ENCODE results near the gene BTBD1.

BTBD1 gene

DNA sequence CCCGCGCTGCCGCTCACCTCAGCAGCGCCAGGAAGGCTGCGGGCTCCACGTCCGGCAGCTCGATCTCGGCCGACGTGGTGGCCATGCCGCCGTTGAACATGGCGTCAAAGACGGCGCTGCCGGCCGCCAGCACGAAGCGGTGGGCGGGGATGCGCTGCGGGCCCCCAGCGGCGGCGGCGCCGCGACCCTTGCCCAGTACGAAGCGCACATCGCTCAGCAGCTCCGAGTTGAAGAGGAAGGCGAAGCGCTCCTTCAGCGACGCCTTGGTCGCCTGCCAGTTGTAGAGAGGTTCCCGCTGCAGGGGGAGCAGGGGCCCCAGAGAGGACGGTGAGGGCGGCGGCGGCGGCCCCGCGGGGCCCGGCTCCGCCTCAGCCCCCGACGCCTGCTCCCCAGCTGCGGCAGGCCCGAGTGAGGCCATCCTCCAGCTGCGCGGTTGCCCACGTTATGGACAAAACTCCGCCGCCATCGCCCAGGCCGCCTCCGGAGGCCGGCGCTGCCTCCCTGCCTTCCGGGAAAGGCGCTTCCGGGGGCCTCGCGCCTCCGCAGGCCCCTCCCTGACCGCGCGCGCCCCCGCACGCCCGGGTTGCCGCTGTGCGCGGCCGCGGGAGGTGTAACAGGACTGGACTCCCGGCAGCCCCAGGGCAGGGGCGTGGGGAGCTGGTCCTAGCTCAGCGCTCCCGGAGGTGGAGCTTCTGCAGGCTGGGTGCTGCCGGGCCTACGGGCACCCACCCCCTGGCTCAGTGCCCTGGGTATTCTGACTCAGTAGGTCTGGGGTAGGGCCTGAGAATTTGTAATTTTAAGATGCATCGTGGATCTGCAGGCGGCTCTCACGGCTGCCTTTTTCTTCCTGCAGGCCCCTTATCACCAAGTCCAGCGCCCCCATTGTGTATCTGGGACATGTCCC is at the start of gene BTBD1:
Gene BTBD1 (minus strand): TSS at position 519 of the 904 bp plus-strand sequence. CDS start 101 bp downstream, at position 418.
- peak; percentile 50 to 57 for DNase-seq (ENCODE audit: low read depth in 2 of 2)

- DNase-seq (ENCODE audit: low read depth in 2 of 2), result no peak
These were observed 48.9 kb upstream of the BTBD1 start for GRCh38 chr15:83115831-83116565.

DNA sequence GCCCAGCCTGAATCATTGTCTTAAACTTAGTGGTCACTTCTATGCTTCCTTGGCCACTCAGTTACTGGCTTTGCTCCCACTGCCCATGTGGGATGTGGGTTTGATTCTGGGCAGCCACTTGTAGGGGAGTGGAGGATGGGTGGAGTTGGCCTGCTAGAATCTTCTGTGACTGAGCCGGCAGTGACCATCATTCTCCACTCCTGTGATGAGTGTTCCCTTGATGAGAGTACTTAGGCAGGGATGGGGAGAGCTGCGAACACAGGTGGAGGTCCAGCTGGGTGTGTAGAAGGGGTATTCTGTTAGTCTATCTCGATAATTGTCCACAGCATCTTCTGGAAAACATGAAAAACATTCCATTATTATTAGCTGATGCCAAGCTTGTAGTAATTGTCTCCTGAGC is 48.4 kb upstream of the BTBD1 start:
- no peak for DNase-seq (ENCODE audit: low read depth in 2 of 2)

- DNase-seq (ENCODE audit: low read depth in 2 of 2), result no peak
These were observed 47.8 kb upstream of the BTBD1 start for GRCh38 chr15:83114856-83115255.

- no peak for DNase-seq (ENCODE audit: low read depth in 2 of 2)
These were observed 47.0 kb upstream of the BTBD1 start for GRCh38 chr15:83113881-83114674.

DNA sequence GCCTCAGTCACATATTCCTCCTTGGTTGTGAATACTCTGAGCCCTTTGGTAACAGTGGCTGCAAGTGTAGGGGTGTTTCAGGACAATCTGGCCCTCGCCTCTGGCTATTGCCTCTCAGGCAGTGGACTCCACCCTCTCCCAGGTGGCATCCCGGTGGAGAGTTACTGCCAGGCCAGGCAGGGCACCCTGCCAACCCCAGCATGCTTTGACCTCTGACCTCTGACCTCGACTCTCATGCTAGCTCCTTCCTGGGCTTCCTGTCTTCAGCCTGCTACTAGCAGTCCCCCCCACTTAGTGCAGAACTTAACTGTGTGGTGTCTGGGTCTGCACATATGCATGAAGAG is 45.9 kb upstream of the BTBD1 start:
- DNase-seq (ENCODE audit: low read depth in 2 of 2), result no peak

- DNase-seq (ENCODE audit: low read depth in 2 of 2), result no peak
These were observed 45.3 kb upstream of the BTBD1 start for GRCh38 chr15:83112233-83112955.

DNA sequence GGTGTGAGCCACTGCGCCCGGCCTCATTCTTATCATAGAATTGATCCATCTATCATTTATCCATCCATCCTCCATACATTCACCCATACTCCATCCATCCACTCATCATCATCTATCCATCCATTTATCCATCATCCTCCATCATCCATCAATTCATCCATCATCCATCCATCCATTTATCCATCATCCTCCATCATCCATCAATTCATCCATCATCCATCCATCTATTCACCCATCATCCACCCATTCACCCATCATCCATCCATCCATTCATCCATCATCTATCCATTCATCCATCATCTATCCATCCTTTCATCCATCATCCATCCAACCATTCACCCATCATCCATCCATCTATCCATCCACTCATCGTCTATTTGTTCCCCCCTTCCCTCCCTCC is 44.1 kb upstream of the BTBD1 start:
- no peak for DNase-seq (ENCODE audit: low read depth in 2 of 2)

GRCh38 chr15:83110381-83110780 is 43.3 kb upstream of the BTBD1 start:
- DNase-seq (ENCODE audit: low read depth in 2 of 2), result no peak

GRCh38 chr15:83109532-83109931 is 42.5 kb upstream of the BTBD1 start:
- no peak for DNase-seq (ENCODE audit: low read depth in 2 of 2)

GRCh38 chr15:83108266-83109219 is 41.5 kb upstream of the BTBD1 start:
- DNase-seq (ENCODE audit: low read depth in 2 of 2), result peak in 1 of 2 donors; percentile 9

DNA sequence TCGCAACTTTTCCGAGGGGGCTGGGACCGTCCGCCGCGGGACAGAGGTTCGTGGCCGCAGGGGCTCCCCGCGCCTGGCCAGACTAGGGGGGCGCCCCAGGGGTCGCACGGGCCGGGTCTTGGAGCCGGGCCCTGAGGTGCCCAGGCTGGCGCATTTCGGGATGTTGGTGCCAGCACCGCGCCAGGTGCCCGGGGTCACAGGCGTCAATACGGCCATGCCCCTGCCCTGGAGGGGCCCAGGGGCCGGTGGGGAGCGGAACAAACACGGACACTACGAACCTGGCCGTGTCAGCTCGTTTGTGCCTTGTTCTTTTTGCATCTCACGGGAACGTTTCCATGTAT is 40.8 kb upstream of the BTBD1 start:
- no peak for DNase-seq (ENCODE audit: low read depth in 2 of 2)

GRCh38 chr15:83106994-83107840 is 40.2 kb upstream of the BTBD1 start, which contains the start of gene TM6SF1:
Gene TM6SF1 (plus strand): TSS chr15:83107645. CDS start chr15:83107681, 36 bp downstream.
- DNase-seq (ENCODE audit: low read depth in 2 of 2), result no peak

- DNase-seq (ENCODE audit: low read depth in 2 of 2), result no peak
These were observed 38.4 kb upstream of the BTBD1 start for GRCh38 chr15:83105440-83105839.

- no peak for DNase-seq (ENCODE audit: low read depth in 2 of 2)
These were observed 37.1 kb upstream of the BTBD1 start for GRCh38 chr15:83104141-83104540.

- no peak for DNase-seq (ENCODE audit: low read depth in 2 of 2)
These were observed 35.3 kb upstream of the BTBD1 start for GRCh38 chr15:83102346-83102745.

- no peak for DNase-seq (ENCODE audit: low read depth in 2 of 2)
These were observed 33.1 kb upstream of the BTBD1 start for GRCh38 chr15:83100097-83100646.

DNA sequence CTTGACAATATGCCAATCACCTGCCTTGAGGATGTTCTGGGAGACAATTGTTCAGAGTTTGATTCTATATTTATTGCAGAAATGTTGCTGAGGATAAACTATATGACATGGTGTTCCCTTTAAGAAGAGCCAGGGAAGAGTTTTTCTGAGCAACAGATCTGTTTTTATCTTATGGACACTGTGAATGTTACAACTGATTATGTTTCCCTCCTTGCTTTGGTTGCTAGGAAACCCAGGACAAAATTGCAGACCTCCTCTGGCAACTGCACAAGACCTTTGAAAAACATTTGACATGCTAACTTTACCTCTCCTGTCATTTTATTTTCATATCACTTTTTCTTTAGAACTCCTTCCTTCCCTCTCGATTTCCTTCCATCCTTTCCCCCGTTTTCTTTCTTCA is 32.2 kb upstream of the BTBD1 start:
- no peak for DNase-seq (ENCODE audit: low read depth in 2 of 2)

GRCh38 chr15:83098079-83098478 is 31.0 kb upstream of the BTBD1 start:
- DNase-seq (ENCODE audit: low read depth in 2 of 2), result no peak
